HUES48 (cell line): ENCODE measurements around the gene SEC14L1.
"Not testable (repeated sequence)": the region's sequence is repeated elsewhere in the genome, so short reads cannot be mapped to it uniquely, and the experiment has no call there.

Experiments
- H3K27ac ChIP-seq: one replicate; pipeline ENCODE4 v1.7.0; 2013; ENCODE audit warnings: low read depth, low read length, inconsistent platforms
- H3K27me3 ChIP-seq: 2 replicates; pipeline ENCODE4 v1.6.1; 2013; ENCODE audit warnings: mild to moderate bottlenecking, low read length; ENCODE audit not compliant: control insufficient read depth, insufficient read depth
- H3K36me3 ChIP-seq: 2 replicates; pipeline ENCODE4 v1.6.1; 2013; ENCODE audit warnings: low read length; ENCODE audit not compliant: control insufficient read depth, insufficient read depth
- H3K4me1 ChIP-seq: 2 replicates; pipeline ENCODE4 v1.6.1; 2013; ENCODE audit warnings: mild to moderate bottlenecking, low read length; ENCODE audit not compliant: control insufficient read depth, insufficient read depth
- H3K4me3 ChIP-seq: 2 replicates; pipeline ENCODE4 v1.5.1; 2013; ENCODE audit warnings: mild to moderate bottlenecking, low read depth, low read length
- H3K9ac ChIP-seq: 2 replicates; pipeline ENCODE4 v1.6.1; 2013; ENCODE audit warnings: mild to moderate bottlenecking, low read depth, low read length, moderate library complexity
- H3K9me3 ChIP-seq: 2 replicates; pipeline ENCODE4 v1.6.1; 2013; ENCODE audit warnings: low read length; ENCODE audit not compliant: control insufficient read depth, insufficient read depth

SEC14L1 gene

DNA sequence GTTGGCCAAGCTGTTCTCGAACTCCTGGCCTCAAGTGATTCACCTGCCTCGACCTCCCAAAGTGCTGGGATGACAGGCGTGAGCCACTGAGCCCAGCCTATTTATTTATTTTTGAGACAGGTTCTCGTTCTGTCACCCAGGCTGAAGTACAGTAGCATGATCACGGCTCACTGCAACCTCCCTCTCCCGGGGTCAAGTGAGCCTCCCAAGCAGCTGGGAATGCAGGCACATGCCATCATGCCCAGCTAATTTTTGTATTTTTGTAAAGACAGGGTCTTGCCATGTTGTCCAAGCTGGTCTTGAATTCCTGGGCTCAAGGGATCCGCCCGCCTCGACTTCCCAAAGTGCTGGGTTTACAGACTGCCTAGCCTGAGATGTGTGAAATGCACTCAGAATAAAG is 10.2 kb upstream of the SEC14L1 start:
- H3K4me3 ChIP-seq: no peak overlapping the region
- no peaks in the 10 kb centered on the region for H3K36me3 ChIP-seq
- H3K27ac ChIP-seq: no peak overlapping the region
- H3K9ac ChIP-seq: no peak overlapping the region
- H3K9me3 ChIP-seq: no peaks in the 10 kb centered on the region
- no peaks in the 10 kb centered on the region for H3K4me1 ChIP-seq
- no peaks in the 10 kb centered on the region for H3K27me3 ChIP-seq

DNA sequence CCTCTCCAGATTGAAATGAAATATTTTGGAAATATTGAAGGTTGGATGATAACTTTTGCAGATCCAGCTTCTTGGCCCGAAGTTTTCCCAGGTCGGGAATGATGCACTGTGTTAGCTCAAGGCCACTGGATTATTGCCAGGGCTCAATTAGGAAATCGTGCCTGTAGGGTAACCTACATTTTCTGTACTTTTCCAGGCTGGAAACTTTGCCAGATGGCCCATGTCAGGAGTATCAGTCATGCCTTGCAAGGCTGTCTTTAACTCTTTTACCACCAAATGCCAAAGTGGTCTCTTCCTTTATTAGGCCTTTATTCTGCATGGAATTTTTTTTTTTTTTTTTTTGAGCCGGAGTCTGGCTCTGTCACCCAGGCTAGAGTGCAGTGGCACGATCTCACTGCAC is 8.9 kb upstream of the SEC14L1 start:
- Histone ChIP-seq H3K9me3 (no peaks in the 10 kb centered on the region), H3K9ac (no peak overlapping the region), H3K4me1 (no peaks in the 10 kb centered on the region), H3K27ac (no peak overlapping the region), H3K4me3 (no peak overlapping the region), H3K36me3 (no peaks in the 10 kb centered on the region), H3K27me3 (no peaks in the 10 kb centered on the region)

DNA sequence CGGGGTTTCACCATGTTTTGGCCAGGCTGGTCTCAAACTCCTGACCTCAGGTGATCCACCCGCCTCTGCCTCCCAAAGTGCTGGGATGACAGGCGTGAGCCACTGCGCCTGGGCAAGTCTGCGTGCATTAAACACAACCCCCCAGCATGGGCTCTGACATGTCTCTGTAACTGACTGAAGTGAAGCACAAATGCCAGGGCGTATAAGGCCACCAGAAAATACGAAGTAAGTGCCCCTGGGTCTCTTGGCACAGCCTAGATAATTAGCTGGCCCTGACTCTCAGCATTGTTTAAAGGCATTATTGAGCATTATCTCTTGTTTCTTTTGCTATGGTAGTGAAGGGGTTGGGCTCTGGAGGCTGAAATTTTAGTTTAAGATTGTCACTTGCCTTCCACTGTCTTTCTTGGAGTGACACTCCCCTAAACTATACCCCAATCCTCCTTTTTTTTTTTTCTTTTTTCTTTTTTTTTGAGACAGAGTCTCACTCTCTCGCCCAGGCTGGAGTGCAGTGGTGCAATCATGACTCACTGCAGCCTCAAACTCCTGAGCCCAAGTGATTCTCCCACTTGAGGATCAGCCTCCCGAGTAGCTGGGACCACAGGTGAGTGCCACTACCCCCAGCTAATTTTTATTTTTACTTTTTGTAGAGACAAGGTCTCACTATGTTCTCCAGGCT is 8.2 kb upstream of the SEC14L1 start:
- Histone ChIP-seq H3K4me3 (no peak overlapping the region), H3K9ac (no peak overlapping the region), H3K27ac (no peak overlapping the region), H3K36me3 (no peaks in the 10 kb centered on the region), H3K27me3 (no peaks in the 10 kb centered on the region), H3K9me3 (no peaks in the 10 kb centered on the region), H3K4me1 (no peaks in the 10 kb centered on the region)

DNA sequence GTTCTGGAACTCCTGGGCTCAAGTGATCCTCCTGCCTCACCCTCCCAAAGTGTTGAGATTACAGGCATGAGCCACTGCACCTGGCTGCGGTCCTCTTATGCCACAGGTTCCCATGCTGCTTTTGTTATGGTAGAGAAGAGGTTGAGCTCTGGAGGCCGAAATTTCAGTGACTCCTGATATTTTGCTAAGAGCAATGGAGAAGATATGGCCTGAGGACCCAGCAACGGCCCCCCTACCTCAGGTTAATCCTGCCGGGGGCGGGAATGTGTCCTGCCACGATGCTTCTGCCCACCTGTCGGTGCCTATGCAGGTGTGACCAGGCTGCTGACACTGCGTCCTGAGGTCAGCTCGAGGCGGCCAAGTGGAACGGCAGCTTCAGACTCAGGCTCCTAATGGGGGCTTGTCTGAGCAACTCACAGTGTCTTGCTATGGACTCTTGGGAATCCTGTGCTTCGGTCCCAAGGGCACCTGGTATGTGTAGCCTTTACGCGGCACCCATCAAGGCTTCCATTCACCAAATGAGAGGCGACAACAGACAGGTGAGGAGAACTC is 7.6 kb upstream of the SEC14L1 start:
- no peak overlapping the region for H3K27ac ChIP-seq
- H3K27me3 ChIP-seq: no peaks in the 10 kb centered on the region
- no peak overlapping the region for H3K9ac ChIP-seq
- H3K9me3 ChIP-seq: no peaks in the 10 kb centered on the region
- no peaks in the 10 kb centered on the region for H3K36me3 ChIP-seq
- no peak overlapping the region for H3K4me3 ChIP-seq
- H3K4me1 ChIP-seq: no peaks in the 10 kb centered on the region

DNA sequence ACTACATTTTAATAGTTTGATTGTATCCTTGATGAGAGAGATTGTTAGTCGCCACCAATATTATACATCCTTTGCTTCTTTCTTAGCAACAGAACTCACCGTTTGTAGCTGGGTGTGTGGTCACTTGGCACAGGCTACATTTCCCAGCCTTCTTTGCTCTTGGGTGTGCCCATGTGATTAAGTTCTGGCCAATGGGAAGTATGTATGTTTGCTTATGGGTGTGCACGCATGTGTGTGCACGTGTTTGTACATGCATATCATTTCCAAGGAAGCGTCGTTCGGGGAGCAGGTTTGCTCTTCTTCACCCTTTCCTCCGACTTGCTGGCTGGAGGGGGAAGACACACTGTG is 4.4 kb upstream of the SEC14L1 start:
- no peak overlapping the region for H3K27ac ChIP-seq

DNA sequence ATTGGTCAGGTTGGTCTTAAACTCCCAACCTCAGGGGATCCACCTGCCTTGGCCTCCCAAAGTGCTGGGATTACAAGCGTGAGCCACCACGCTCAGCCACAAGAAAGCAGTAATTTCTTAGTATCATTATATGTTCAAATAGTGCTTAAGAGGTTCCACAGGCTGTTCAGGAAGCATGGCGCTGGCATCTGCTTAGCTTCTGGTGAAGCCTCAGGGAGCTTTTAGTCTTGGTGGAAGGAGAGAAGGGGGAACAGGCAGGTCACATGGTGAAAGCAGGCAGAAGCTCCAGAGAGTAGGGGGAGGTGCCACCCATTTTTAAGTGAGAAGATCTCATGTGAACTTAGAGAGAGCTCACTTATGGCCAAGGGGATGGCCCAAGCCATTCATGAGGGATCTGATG is 3.7 kb upstream of the SEC14L1 start:
- Histone ChIP-seq H3K27ac (no peak overlapping the region), H3K9me3 (peaks cover 5% of the 10 kb centered on the region), H3K36me3 (no peaks in the 10 kb centered on the region), H3K27me3 (no peaks in the 10 kb centered on the region), H3K4me3 (no peak overlapping the region), H3K4me1 (peaks cover 4% of the 10 kb centered on the region), H3K9ac (no peak overlapping the region)

More for the DNA sequence above, 4.4 kb upstream of the SEC14L1 start:
- Histone ChIP-seq H3K9ac (no peak overlapping the region), H3K27me3 (no peaks in the 10 kb centered on the region), H3K9me3 (peaks cover 5% of the 10 kb centered on the region), H3K4me3 (no peak overlapping the region), H3K4me1 (peaks cover 4% of the 10 kb centered on the region), H3K36me3 (no peaks in the 10 kb centered on the region)

DNA sequence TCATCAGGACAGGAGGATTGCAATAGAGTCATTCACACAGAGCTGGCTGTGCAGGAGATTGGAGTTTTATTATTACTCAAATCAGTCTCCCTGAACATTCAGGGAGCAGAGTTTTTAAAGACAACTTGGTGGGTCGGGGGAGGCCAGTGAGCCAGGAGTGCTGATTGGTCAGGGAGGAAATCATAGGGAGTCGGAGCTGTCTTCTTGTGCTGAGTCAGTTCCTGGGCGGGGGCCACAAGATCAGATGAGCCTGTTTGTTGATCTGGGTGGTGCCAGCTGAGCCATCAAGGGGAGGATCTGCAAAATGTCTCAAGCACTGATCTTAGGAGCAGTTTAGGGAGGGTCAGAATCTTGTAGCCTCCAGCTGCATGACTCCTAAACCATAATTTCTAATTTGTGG is 2.9 kb upstream of the SEC14L1 start:
- not testable (repeated sequence) for H3K27ac ChIP-seq, H3K4me1 ChIP-seq

DNA sequence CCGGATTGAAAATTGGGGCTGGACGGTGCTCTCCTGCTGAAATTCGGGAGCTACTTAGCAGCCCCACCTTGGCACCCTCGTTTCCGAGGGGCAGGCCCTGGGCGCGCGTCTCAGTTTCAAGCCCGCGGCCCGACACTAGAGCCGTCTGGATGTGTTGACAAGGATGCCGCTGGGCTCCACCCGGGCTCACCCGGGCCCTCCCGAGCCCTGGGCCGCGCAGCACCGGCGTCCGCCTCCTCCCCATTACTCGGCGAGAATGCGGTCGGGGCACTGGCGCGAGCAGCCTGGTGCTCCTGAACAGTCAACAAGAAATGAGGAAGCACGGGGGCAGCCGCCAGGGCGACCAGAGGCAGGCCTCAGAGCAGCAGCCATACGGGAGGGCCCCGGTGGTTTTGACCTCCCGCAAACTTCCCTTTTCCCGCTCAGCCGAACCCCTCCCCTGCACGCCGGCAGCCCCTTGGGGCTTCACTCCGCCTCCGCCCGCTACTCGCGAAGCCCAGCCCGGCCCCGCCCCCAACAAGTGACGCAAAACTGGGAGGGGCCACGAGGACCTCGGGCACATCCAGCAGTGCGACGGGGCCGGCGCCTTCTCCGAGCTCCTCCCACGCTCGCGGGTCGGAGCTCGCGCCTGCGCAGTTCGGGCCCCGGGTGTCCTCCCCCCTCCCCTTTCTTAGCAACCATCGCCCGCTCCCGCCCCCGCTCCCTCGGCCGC is 447 bp upstream of the SEC14L1 start:
- H3K4me3 ChIP-seq: peak overlapping the region; percentile 62
- peaks cover 4% of the 10 kb centered on the region for H3K4me1 ChIP-seq
- peak overlapping the region; percentile 56 for H3K9ac ChIP-seq
- peak overlapping the region; percentile 93 for H3K27ac ChIP-seq
- no peaks in the 10 kb centered on the region for H3K27me3 ChIP-seq
- H3K9me3 ChIP-seq: peaks cover 5% of the 10 kb centered on the region
- H3K36me3 ChIP-seq: peaks cover 22% of the 10 kb centered on the region

More for the DNA sequence above, 2.9 kb upstream of the SEC14L1 start:
- H3K9me3 ChIP-seq, H3K9ac ChIP-seq, H3K36me3 ChIP-seq, H3K4me3 ChIP-seq, H3K27me3 ChIP-seq: not testable (repeated sequence)

DNA sequence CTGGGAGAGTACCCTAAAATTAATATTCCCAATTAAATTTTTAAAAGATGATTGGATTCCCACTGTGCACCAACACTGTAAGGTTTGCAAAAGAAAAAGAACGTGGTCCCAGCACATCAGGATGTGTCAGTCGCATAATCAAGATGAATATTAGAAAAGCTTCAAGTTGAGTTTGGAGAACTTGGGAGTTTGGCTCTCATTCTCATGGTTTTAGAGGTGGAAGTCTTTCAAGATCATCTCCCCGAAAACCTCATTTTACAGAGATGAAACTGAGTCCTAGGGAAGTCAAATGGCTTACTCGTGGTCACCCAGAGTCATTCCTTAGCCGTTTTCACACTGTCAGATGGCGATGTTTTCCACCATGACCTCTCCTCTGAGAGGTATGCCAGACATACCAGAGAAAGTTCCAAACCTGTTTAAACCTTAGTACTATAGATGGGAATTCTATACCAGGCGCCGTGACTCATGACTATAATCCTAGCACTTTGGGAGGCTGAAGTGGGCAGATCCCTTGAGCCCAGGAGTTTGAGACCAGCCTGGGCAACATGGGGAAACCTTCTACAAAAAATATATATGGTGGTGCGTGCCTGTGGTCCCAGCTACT is 1.2 kb downstream of the SEC14L1 start:
- H3K4me3 ChIP-seq: peak overlapping the region; percentile 81
- H3K27me3 ChIP-seq: no peaks in the 10 kb centered on the region
- peaks cover 19% of the 10 kb centered on the region for H3K4me1 ChIP-seq
- H3K9ac ChIP-seq: no peak overlapping the region
- peaks cover 24% of the 10 kb centered on the region for H3K36me3 ChIP-seq
- peaks cover 5% of the 10 kb centered on the region for H3K9me3 ChIP-seq
- H3K27ac ChIP-seq: no peak overlapping the region

DNA sequence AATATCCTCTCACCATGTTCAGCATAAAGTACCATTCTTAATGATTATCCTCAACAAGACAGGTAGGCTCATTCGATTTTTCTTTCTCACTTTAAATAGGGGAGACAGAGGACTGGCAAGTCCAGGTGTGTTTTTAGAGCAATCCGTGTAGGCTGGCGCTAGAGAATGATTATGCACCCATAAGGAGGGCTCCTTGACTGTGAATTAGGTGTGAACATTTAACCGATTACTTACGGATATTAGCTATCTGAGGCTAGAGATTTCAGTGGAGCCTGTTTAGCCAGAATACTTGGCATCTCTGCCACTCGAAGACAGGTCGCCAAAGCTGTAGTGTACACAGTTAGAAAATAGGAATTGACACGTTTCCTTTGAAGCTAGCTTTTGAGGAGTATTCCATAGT is 1.9 kb downstream of the SEC14L1 start:
- peaks cover 5% of the 10 kb centered on the region for H3K9me3 ChIP-seq
- no peak overlapping the region for H3K27ac ChIP-seq
- peaks cover 24% of the 10 kb centered on the region for H3K36me3 ChIP-seq
- no peak overlapping the region for H3K9ac ChIP-seq
- peaks cover 27% of the 10 kb centered on the region for H3K4me1 ChIP-seq
- no peaks in the 10 kb centered on the region for H3K27me3 ChIP-seq
- no peak overlapping the region for H3K4me3 ChIP-seq

DNA sequence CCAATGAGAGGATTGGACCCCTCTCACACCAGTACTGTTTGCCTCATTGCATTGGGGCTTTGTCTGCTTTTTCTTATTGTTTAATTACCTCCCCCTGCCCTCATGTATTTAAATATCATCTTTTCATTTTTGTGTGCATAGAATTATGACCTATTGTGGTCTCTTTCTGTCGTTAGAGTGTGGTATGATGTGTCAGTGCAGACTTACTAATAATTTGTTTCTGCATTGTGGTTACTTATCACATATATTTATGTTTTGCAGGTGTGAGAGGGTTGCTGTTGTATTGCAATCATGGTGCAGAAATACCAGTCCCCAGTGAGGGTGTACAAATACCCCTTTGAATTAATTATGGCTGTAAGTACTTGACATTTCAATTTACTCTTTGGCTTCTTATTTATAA is 2.5 kb downstream of the SEC14L1 start:
- Histone ChIP-seq H3K4me3 (no peak overlapping the region), H3K27me3 (no peaks in the 10 kb centered on the region), H3K36me3 (peaks cover 24% of the 10 kb centered on the region), H3K9ac (no peak overlapping the region), H3K9me3 (peaks cover 5% of the 10 kb centered on the region), H3K27ac (no peak overlapping the region), H3K4me1 (peaks cover 33% of the 10 kb centered on the region)
